NCI-H748 (cell line): Measurements from ENCODE around the gene ZBED3.
A peak's percentile ranks its signal among the peaks of the same experiment; 100 is the strongest.
"Not testable (repeated sequence)": the region's sequence is repeated elsewhere in the genome, so short reads cannot be mapped to it uniquely, and the experiment has no call there.

ENCODE experiments used
- DNase-seq: peaks from one replicate; lab custom pipeline; 2025; ENCODE audit not compliant: unreplicated experiment; lab: John Stamatoyannopoulos, UW

Gene ZBED3, protein sequence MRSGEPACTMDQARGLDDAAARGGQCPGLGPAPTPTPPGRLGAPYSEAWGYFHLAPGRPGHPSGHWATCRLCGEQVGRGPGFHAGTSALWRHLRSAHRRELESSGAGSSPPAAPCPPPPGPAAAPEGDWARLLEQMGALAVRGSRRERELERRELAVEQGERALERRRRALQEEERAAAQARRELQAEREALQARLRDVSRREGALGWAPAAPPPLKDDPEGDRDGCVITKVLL

GRCh38 chr5:77086689-77087483, at the start of gene ZBED3:
TSS of gene ZBED3 (minus strand) at chr5:77087285. CDS start at chr5:77077878, 9,407 bp downstream.
- DNase-seq: peak; percentile 91

- no peak for DNase-seq
These were observed 46.1 kb upstream of the ZBED3 start for GRCh38 chr5:77133061-77133758.

GRCh38 chr5:77131361-77131760, 44.3 kb upstream of the ZBED3 start:
- DNase-seq: no peak

DNA sequence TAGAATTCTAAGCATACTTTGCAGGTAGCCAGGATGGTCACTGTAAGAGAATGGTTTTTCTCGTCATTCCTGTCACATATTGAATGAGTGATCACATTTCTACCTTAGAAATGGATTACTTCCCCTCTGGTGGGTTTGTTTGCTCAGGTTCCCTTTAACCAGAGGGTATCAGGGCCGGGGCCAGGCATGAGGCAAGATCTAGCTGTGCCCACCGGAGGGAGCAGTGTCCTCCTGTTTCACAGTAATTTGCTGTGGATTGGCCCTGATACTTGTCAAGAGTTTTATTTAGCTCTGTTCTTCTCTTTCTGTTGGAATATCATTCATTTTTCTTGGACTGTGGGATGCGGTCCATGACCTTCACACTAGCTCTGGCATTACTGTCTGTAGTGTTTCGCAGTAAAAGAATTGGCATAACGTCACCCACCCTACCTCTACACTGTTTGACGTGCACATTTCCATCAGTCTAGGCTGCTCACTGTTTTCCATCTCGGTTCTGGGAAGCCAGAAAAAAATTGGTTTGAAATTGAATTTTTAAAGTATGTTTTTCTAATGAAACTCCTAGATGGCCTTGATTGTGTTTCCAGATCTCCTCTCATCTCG, 42.4 kb upstream of the ZBED3 start:
- peak; percentile 55 for DNase-seq

DNA sequence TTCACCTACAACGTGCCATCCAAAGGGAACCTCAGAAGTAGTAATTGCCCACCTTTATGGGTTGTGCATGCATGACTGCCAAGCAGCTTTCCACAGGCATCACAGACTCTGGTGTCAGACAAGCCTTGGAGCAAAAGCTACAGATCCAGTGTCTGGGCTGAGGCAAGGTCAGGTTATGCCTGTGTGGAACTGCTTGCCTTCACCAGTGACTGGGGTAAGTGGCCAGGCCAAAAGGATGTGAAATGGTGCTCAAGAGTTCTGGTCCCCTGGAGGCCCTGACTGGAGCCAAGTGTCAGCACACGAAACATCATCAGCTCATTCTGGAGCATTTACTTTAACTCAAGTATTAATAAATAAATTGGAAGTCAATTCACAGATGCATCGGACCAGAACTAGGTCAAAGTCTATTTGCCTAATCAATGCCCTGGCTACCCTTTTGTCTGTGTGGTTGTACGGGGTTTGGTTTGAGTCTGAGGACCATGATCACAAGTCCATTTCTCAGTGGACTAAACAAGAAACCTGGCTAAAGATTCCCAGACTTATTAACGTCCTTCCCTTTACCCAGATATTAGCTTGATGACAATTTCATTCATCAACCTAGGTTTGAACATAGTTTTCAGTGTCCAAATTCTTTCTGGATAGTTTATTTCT, 41.5 kb upstream of the ZBED3 start:
- no peak for DNase-seq

DNA sequence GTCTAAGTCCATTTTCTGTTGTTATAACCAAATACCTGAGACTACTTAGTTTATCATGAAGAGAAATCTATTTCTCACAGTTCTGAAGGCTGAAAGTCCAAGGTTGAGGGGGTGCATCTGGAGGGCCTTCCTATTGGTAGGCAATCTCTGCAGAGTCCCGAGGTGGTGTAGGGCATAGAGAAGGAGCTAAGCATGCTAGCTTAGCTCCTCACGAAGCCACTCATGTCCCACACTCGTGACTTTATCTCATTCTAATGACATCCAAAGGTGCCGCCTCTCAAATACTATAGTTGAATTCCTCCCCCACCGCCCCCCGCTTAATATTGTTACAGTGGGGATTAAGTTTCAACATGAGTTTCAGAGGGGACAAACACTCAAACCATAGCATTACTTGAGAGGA, 36.0 kb upstream of the ZBED3 start:
- DNase-seq: no peak

GRCh38 chr5:77120706-77121105, 33.6 kb upstream of the ZBED3 start:
- no peak for DNase-seq

DNA sequence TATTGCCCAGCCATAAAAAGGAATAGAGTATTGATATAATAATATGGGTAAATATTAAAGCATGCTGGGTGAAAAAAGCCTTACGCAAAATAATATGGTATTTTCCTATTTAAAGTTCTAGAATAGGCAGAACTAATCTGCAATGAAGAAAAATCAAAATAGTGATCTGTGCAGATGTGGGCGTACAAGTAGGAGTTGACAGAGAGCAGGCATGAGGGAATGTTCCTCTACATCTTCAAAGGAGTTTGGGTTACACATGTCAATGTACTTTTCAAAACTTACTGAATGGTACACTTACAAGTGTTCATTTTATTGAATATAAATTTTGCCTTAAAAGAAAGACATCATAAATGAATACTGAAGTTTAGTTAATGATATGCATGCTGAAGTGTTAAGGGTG, 33.0 kb upstream of the ZBED3 start:
- no peak for DNase-seq

DNA sequence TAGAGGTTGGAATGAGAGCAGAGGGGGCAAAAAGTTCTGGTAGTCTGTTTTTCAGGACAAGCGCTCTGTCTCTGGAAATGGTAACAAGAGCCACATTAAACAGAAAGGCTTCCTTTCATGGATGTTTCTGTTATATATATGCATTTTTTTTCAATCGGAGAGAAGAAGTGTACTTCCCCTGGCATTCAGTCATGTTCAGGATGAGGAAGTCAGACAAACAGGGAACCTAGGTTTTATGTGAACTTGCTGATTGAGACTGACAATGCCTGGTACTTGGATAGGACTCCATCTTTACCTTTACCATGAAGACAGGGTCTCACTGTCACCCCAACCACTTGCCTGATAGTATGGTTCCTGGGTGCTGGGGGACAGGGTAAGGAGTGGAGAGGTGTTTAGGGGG, 30.1 kb upstream of the ZBED3 start:
- no peak for DNase-seq

GRCh38 chr5:77107035-77107434, 19.9 kb upstream of the ZBED3 start:
- not testable (repeated sequence) for DNase-seq

GRCh38 chr5:77104813-77105212, 17.7 kb upstream of the ZBED3 start:
- DNase-seq: no peak

GRCh38 chr5:77103457-77103856, 16.4 kb upstream of the ZBED3 start:
- DNase-seq: no peak

DNA sequence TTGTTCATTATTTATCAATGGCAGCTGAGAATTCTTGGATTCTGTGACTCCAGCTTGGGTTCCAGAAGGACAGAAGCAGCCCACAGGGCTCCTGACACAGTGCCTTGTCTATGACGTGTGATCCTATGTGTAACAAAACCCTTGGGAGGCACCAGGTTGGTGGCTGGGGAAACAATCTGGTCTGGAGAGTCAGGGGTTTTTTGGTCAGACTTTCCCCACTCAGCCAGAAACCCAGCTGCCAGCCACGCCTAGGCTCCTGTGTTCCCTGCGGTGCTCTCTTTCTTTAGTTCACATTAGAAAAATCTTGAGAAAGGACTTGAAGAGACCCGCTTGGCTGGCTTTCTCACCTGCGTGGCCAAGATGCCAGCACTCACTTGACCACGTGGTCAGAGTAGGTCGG, 15.5 kb upstream of the ZBED3 start:
- no peak for DNase-seq

GRCh38 chr5:77101298-77101697, 14.2 kb upstream of the ZBED3 start:
- DNase-seq: no peak

GRCh38 chr5:77095189-77095588, 8.1 kb upstream of the ZBED3 start:
- no peak for DNase-seq

GRCh38 chr5:77087484-77088261, 588 bp upstream of the ZBED3 start:
- no peak for DNase-seq

DNA sequence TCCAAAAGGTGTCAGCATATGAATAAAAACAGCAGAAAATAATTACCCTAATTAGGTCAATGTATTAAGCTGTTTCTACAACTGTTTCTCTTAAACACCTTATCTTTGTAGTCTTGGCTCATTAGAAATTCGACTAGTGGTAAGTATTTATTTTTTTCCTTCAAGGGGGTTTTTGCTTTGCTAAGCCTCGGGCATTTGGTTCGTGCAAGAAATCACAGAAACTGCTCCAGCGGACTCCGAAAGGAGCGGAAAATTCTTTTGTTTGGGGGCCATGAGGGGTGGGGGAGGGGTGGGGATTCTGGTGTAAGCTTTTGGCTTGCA, 757 bp downstream of the ZBED3 start:
- DNase-seq: no peak

DNA sequence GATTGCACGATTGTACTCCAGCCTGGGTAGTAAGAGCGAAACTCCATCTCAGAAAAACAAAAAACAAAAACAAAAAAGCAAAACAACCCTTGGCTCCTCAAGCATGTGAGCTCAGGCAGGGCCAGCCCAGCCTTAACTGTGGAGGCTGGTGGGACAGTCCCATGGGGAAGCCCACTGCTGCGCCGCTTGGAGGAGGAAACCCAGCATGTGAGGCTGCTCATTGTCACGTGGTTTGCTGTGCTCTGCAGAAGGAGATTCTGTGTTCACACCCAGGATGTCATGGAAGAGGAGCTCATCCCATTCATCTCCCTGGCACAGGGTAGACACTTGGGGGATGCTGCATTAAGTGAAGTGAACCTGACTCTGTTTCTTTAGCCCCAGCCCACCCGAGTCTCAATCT, 4.0 kb downstream of the ZBED3 start:
- no peak for DNase-seq

DNA sequence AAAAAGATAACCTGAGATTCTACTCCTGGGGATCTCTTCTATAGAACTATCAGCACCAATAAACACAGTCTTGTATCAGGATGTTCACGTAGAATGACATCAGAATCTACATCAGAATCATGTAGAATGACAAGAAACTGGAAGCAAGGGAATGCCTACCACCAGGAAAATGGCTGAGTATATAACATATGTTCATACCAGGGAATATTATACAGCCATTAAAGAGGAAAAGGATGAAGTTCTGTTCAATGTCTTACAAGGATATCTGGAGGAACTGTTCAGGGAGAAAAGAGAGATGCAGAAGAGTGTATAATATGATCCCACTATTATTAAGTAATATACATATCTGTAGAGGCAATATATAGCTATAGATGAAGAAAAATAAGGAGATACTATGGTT, 4.8 kb downstream of the ZBED3 start:
- DNase-seq: no peak

GRCh38 chr5:77080905-77081304, 6.2 kb downstream of the ZBED3 start:
- DNase-seq: peak; percentile 68

- DNase-seq: peak; percentile 60
These were observed 6.6 kb downstream of the ZBED3 start for GRCh38 chr5:77080479-77080878.
